Activated CD8-positive, alpha-beta memory T cell treated with anti-CD3 and anti-CD28 coated beads, Interleukin-2, amount 50 U/mL, for 1 hour (primary cell): ENCODE data around the gene FBXL19.
"Not testable (repeated sequence)": the region's sequence is repeated elsewhere in the genome, so short reads cannot be mapped to it uniquely, and the experiment has no call there.

ENCODE experiments used
- DNase-seq: peaks from one replicate; pipeline ENCODE4 v3.0.0-alpha.2; 2020; ENCODE audit errors: extremely low read depth

Gene FBXL19

DNA sequence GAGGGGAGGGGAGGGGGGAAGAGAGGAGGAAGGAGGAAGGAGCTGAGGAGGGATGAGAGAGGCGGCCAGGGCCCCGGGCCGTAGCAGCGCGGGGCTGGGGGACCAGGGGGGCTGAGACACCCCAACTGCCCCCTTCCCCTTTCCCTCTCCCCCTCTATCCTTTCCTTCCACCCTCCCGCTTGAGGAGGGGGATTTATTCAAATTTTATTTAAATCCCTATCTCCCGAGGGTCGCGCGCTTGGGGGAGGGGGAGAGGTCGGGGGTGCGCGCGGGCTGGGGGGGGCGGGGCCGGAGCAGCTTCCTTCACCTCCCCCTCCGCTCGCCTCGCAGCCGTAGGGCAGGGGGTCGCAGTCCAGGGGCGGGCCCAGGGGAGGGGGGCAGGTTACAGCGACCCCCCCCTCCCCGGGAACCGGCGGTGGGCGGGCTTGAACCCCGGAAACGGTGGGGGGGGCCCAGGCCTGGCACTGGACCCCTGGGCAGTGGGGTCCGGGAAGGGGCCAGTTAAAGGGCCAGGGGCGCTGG is at the start of gene FBXL19:
FBXL19 (plus strand) TSS at position 19 of the 522 bp plus-strand sequence. CDS start 2,183 bp downstream, outside the sequence.
- DNase-seq = no peak

DNA sequence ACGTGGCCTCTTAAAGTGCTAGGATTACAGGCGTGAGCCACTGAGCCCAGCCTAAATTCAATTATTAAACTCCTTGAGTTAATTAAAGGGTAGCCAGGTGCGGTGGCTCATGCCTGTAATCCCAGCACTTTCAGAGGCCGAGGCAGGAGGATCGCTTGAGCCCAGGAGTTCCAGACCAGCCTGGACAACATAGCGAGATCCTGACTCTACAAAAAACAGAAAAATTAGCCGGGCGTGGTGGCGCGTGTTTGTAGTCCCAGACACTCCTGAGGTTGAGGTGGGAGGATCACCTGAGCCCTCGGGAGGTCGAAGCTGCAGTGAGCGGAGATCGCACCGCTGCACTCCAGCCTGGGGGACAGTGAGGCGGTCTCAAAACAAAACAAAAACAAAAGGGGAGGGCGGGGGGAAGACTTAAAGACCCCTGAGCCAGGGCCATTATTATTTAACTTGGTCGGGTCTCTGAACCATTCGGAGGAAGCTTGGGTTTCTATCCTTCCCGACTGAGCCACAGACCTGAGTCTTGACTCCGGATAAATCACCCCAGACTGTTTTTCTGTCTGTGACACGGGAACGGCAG is 49.0 kb upstream of the FBXL19 start:
- no peak for DNase-seq

DNA sequence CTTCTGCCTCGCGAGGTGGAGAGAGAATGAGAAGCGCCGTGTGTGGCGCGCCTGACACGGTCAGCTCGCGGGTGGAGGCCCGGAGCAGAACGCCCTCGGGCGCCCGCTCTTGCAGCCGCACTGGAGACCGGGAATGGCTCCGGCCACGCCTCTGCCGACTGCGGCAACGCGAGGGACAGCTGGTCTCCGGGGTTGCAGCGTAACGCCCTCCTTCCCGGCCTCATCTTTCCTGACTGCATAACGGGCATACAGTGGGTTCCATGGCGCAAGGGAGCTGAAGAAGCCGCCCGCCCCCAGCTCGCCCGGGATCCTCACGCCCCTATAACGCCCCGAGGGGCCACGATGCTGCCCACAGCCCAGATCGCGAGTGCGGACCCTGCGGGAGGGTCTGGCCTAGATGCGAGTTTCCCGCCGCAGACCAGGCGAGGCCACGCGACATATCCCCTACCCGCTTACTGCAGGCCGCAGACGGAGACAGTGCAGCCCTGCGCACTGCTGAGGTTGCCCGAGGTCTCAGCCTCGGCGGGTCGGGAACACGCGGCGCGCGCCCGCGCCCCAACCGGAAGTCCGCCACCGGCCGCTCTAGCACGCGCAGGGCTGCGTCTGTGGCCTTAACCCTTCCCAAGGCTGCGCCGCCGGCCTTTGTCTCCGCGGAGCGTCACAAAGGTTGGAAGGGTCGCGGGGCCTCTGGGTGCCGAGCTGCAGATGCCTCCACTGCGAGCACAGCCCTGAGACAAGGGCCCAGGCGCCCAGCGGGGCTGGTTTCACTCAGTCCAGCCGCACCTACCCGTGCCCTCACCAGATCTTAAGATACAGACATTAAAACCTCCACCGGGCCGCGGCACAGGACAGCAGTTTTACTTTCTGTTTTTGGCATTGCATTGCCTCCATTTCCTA is 48.3 kb upstream of the FBXL19 start:
- DNase-seq = peak; percentile 59

GRCh38 chr16:30875871-30876801 is 47.2 kb upstream of the FBXL19 start:
- no peak for DNase-seq

DNA sequence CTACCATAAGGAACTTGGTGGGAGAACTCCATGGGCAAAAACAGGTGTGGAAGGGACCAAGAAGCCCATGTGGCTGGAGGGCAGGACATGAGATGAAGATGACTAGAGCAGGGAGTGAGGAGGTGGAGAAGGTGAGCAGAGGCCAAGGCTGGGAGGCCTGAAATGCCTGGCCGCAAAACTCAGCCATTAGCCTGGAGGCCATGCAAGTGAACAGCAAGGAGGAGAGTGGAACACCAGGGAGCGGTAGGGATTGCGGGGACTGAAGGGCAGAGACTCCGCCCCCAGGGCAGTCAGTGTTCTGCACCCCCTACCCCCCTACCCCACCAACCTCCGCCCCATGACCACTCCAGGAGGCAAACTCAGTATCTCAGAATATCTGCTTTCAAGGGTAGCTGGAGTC is 46.5 kb upstream of the FBXL19 start:
- DNase-seq = no peak

GRCh38 chr16:30882429-30883310 is 40.7 kb upstream of the FBXL19 start:
- no peak for DNase-seq

DNA sequence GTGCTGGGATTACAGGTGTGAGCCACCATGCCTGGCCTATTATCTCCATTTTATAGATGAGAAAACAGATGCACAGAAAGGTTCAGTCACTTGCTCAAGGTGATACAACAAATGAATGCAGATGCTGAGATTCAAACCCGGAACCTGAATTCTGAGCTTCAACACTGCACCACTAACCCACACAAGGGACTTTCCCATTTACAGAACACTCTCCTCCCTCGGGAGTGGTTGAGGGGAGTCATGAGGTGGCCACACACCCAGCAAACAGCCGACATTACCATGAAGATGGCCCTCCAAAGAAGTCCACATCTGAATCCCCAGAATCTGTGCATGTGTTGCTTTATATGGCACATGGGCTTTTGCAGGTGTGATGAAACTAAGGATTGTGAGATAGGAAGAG is 38.6 kb upstream of the FBXL19 start:
- DNase-seq = no peak

- DNase-seq = no peak
These were observed 38.2 kb upstream of the FBXL19 start for GRCh38 chr16:30885196-30885595.

DNA sequence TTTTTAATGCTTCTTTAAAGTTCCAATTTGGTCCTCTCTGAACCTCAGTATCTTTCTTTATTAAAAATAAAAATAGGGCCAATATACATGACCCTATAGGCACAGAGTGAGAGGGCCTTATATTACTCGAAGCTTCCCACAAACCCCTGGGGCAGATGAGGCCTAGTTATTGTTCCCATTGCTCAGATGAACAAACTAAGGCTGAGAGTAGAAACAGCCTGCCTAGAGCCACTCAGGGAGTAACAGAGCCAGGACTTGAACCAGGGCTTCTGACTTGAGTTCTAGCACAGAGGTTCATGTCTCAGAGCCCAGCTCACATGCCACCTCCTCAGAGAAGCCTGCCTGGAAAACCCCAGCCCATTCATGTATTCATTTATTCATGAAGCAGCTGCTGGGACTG is 37.2 kb upstream of the FBXL19 start:
- no peak for DNase-seq

- DNase-seq = no peak
These were observed 35.4 kb upstream of the FBXL19 start for GRCh38 chr16:30887927-30888326.

GRCh38 chr16:30888856-30889499 is 34.4 kb upstream of the FBXL19 start:
- no peak for DNase-seq

DNA sequence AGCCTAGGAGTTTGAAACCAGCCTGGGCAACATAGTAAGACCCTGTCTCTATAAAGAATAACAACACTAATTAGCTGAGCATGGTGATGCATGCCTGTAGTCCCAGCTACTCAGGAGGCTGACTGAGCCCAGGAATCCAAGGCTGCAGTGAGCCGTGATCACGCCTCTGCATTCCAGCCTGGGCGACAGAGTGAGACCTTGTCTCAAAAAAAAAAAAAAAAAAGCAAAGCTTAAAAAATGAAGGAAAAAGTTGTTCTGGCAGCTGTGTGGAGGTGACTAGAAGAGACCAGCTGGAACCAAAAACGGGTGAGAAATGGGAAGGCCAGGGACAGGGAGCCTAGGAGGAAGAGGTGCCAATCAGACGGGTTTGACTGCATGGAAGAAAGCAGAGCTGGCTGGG is 33.7 kb upstream of the FBXL19 start:
- no peak for DNase-seq

DNA sequence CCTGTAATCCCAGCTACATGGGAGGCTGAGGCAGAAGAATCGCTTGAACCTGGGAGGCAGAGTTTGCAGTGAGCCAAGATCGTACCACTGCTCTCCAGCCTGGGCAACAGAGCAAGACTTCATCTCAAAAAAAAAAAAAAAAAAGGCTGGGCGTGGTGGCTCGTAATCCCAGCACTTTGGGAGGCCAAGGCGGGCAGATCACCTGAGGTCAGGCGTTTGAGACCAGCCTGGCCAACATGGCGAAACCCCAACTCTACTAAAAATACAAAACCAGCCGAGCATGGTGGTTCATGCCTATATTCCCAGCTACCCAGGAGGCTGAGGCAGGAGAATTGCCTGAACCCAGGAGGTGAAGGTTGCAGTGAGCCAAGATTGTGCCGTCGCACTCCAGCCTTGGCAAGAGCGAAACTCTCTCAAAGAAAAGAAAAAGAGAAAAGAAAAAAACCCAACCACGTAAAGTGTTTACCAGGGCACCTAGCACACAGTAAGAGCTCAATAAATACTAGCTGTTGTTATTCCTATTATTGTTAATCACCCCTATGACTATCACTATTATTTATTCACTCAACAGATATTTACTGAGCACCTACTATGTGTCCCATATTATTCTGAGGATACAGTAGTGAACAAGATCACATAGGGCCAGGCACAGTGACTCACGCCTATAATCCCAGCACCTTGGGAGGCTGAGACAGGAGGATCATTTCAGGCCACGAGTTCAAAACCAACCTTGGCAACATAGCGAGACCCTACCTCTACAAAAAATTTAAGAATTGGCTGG is 32.1 kb upstream of the FBXL19 start:
- DNase-seq = not testable (repeated sequence)

- DNase-seq = no peak
These were observed 30.5 kb upstream of the FBXL19 start for GRCh38 chr16:30892670-30893416.

DNA sequence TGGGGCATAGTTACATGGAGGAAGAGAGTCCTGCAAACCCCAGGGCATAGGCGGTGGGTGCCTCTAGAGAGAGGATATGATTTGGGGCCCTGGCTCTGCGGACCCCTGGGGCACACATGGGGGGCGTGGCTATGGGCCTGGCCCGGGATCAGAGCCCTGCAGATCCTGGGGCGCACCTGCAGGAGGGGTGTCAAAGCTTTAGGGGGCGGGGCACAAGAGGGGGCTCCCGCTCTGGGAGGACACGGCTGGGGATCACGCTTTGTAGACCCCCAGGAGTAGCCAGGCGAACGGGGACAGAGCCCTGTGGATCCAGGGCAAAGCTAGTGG is 30.0 kb upstream of the FBXL19 start:
- no peak for DNase-seq

DNA sequence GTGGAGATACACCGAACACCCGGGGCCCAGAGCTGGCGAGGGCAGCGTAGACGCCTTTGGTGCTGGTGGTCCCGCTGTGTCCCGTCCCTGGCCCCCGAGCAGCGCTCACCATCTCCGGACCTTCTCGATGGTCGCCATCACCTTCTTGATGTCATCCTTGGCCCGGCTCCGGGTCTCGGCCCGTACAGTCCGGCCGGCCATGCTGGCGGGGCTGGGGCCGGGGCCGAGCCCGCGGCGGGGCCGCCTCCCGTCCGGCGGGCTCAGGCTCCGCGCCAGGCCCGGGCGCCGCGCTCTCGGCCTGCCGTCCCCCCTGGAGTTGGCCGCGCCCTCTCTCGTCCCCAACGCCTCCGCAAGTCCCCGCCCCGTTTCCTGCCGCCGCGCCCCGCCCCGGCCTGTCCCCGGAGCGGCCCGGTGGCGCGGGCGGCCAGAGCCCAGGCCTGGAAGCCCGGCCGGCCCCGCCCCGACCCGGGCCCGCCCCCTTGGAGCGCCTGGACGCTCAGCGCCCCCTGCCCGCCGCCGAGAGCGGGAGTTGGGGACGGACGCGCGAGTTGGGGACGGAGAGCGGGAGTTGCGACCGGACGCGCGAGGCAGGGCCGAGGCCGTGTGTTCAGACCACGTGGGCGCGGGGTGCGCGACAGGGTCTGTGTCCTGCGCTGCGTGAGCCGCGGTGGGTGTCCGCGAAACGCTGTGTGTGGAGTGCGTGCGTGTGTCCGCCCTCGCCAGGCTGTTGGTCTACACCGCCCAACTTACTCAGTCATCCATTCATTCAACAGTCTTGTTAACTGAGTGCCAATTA is 29.4 kb upstream of the FBXL19 start, which contains the start of gene BCL7C:
BCL7C (minus strand) TSS at position 334 of the 796 bp plus-strand sequence; CDS start at position 201, 133 bp downstream.
- DNase-seq = no peak

- no peak for DNase-seq
These were observed 28.6 kb upstream of the FBXL19 start for GRCh38 chr16:30894540-30895368.
